ENCODE data around the gene NEGR1. TPM values are rescaled to one million over a fixed set of nuclear protein-coding genes. Genes with fewer than 3 reads are reported as not detected.

NEGR1 gene
- total RNA-seq, 4 donors from 2014 or later, result 1.6 to 4.7 (median 2.3) TPM

DNA sequence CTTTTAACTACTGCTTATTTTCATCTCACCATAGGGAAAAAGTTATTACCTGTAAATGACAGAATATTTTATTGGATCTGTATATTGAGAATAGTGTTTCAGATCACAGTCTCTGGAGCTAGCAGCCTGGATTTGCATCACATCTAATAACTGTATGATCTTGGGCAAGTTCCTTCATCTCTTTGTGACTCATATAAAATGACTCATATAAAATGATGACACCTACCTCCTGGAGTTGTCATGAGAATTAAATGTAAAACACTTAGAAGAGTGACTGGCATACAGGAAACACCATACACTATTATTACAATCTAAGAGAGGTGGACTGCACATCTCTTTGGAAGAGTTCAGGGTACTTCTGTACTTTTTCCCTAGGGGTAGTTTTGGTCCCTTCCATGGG, 421.3 kb downstream of the NEGR1 start:
- DNase-seq, result no peak
- no peaks in the 10 kb centered on the region for H3K27me3 ChIP-seq

DNA sequence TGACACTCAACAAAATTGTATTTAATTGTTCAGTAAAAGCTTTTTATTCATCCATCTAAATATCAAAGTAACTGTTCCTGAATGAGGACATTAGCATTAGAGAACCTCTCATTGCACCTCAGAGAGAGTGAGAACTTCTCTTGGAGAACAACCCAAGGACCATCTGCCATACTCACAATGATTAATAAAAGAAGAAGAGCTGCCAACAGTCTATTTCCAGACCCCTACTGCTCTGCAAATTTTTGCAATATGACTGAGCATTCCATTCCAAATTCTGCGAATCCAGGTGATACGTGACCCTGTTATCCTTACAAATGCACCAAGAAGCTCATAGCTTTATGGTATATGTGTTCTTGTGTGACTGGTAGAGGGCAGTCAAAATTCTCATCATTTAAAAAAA, 422.5 kb downstream of the NEGR1 start:
- Histone ChIP-seq H3K9me3 (no peaks in the 10 kb centered on the region), H3K36me3 (no peaks in the 10 kb centered on the region), H3K4me1 (no peaks in the 10 kb centered on the region), H3K27me3 (no peaks in the 10 kb centered on the region), H3K27ac (no peak overlapping the region), H3K4me3 (no peak overlapping the region)
- DNase-seq, result no peak
- TF ChIP-seq POLR2A (IDR thresholded peaks at IDR 0.05), result no peak
- TF ChIP-seq, protein P1, sequence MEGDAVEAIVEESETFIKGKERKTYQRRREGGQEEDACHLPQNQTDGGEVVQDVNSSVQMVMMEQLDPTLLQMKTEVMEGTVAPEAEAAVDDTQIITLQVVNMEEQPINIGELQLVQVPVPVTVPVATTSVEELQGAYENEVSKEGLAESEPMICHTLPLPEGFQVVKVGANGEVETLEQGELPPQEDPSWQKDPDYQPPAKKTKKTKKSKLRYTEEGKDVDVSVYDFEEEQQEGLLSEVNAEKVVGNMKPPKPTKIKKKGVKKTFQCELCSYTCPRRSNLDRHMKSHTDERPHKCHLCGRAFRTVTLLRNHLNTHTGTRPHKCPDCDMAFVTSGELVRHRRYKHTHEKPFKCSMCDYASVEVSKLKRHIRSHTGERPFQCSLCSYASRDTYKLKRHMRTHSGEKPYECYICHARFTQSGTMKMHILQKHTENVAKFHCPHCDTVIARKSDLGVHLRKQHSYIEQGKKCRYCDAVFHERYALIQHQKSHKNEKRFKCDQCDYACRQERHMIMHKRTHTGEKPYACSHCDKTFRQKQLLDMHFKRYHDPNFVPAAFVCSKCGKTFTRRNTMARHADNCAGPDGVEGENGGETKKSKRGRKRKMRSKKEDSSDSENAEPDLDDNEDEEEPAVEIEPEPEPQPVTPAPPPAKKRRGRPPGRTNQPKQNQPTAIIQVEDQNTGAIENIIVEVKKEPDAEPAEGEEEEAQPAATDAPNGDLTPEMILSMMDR (IDR thresholded peaks at IDR 0.05), result no peak

More for the DNA sequence above, 421.3 kb downstream of the NEGR1 start:
- Histone ChIP-seq H3K4me1 (no peaks in the 10 kb centered on the region), H3K36me3 (no peaks in the 10 kb centered on the region), H3K9me3 (no peaks in the 10 kb centered on the region), H3K4me3 (no peak overlapping the region), H3K27ac (no peak overlapping the region)
- TF ChIP-seq, protein P1 (IDR thresholded peaks at IDR 0.05), result no peak
- TF ChIP-seq POLR2A (IDR thresholded peaks at IDR 0.05), result no peak

DNA sequence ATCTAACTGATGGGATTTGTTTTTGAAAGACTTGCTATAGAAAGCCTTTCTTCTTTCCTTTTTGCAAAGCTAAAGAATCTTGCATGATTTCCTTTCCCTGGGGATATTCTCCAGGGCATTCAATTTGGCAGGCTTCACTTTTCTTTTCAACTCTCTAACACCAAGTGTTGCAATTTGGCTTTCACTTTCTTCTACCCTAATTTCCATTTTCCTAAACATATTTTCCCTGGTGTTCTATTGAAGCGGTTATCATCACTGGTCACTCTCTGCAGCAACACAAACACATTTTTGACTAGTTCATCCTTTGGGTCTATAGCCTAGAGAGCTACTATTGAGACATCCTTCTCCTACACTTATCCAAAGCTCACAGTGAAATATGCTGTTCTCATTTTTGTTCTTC, 424.5 kb downstream of the NEGR1 start:
- no peaks in the 10 kb centered on the region for H3K36me3 ChIP-seq
- no peak for DNase-seq
- H3K4me1 ChIP-seq, result no peaks in the 10 kb centered on the region
- no peak for TF ChIP-seq POLR2A (IDR thresholded peaks at IDR 0.05)
- TF ChIP-seq, protein P1 (IDR thresholded peaks at IDR 0.05), result no peak
- no peak overlapping the region for H3K4me3 ChIP-seq
- no peaks in the 10 kb centered on the region for H3K9me3 ChIP-seq
- no peaks in the 10 kb centered on the region for H3K27me3 ChIP-seq
- H3K27ac ChIP-seq, result no peak overlapping the region

DNA sequence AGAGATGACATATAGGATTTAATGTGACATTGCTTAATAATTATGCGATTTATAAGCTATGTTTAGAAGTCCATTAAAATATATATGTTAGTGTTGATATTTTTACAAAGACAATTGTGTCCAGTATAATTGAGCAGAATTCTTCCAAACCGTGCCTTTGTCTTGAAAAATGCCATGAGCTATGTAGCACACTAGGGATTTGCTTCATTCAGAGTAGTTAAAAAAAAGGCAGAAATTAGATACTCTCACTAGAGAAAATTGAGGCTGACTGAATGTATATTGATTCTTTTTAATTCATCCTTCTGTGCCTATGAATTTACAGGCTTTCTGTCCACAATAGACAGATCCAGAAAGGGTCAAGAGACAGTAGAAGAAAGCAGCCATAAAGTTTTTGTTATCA, 429.0 kb downstream of the NEGR1 start:
- Histone ChIP-seq H3K9me3 (no peaks in the 10 kb centered on the region), H3K27me3 (no peaks in the 10 kb centered on the region), H3K4me1 (no peaks in the 10 kb centered on the region), H3K36me3 (no peaks in the 10 kb centered on the region), H3K27ac (no peak overlapping the region), H3K4me3 (no peak overlapping the region)
- no peak for DNase-seq
- TF ChIP-seq POLR2A (IDR thresholded peaks at IDR 0.05), result no peak
- TF ChIP-seq, protein P1 (IDR thresholded peaks at IDR 0.05), result no peak

DNA sequence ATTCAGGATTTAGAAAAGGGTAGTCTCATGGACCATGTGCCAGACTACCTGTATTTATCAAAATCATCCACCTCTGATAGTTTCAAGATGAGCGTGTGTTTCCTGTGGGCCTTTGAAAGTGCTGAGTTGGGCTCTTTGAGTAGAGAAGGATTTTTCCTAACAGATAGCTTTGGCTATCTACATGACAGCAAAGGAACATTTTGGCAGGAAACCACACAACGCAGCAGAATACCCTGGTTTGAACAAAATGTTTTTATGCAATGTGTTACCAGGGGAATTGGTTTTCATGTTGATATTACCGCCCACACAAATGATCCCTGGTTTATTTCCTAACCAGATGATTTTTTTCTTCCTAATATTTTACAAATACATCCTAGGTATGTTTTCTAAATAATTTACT, 431.4 kb downstream of the NEGR1 start:
- TF ChIP-seq, protein P1 (IDR thresholded peaks at IDR 0.05), result no peak
- TF ChIP-seq POLR2A (IDR thresholded peaks at IDR 0.05), result no peak
- no peak for DNase-seq
- H3K4me1 ChIP-seq, result no peaks in the 10 kb centered on the region
- no peaks in the 10 kb centered on the region for H3K27me3 ChIP-seq
- H3K4me3 ChIP-seq, result no peak overlapping the region
- no peak overlapping the region for H3K27ac ChIP-seq
- no peaks in the 10 kb centered on the region for H3K36me3 ChIP-seq
- H3K9me3 ChIP-seq, result no peaks in the 10 kb centered on the region

DNA sequence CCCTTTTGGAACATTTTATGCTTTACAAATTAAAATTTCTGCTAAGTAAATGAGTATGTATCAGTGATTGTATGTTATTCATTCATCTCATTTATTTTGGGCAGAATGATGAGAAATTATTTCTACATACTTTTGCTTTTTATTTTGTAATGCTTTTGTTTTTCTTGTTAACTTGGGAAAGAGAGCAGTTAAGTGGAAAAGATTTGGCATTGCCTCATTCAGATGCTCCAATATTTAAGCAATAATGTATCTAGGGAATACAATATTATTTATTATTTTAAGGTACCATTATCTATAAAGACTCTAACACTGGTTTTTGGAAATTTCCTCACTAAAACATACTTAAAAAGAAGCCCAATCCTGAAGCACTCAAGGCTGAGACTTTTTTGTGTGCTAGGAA, 431.8 kb downstream of the NEGR1 start:
- no peak for DNase-seq
- Histone ChIP-seq H3K27me3 (no peaks in the 10 kb centered on the region), H3K27ac (no peak overlapping the region), H3K36me3 (no peaks in the 10 kb centered on the region), H3K9me3 (no peaks in the 10 kb centered on the region), H3K4me3 (no peak overlapping the region), H3K4me1 (no peaks in the 10 kb centered on the region)
- TF ChIP-seq POLR2A (IDR thresholded peaks at IDR 0.05), result no peak
- TF ChIP-seq, protein P1 (IDR thresholded peaks at IDR 0.05), result no peak

Data from Peyer's patch (tissue), 4 donors.